Kidney (tissue), 14 donors: Measurements from ENCODE around the gene FAF1. TPM values are rescaled to one million over a fixed set of nuclear protein-coding genes. Genes with fewer than 3 reads are reported as not detected.

Source experiments
- DNase-seq, 5 donors: peaks; one replicate each; pipeline ENCODE4 v3.0.0-alpha.2; 2013 to 2020
- FAIRE-seq: peaks from 2 replicates; lab custom pipeline; 2012; peaks lifted over from hg19 to GRCh38; lab: Jason Lieb, UNC
- H3K27ac ChIP-seq, 2 donors: one replicate each; pipeline ENCODE4 v1.7.0; 2013; ENCODE audit warnings: low read depth in 2 of 2, low read length in 2 of 2, inconsistent platforms in 1 of 2
- H3K27me3 ChIP-seq: one replicate; pipeline ENCODE4 v1.7.1; 2013; ENCODE audit warnings: low read length, inconsistent platforms; ENCODE audit not compliant: control insufficient read depth, insufficient read depth
- H3K36me3 ChIP-seq, 3 donors: one replicate each; pipeline versions ENCODE4 v1.7.0 to v1.7.1; 2013; ENCODE audit warnings: low read length in 3 of 3, control low read depth in 1 of 3, inconsistent platforms in 1 of 3; ENCODE audit not compliant: insufficient read depth in 3 of 3, control insufficient read depth in 2 of 3
- H3K4me1 ChIP-seq, 3 donors: one replicate each; pipeline versions ENCODE4 v1.7.0 to v1.7.1; 2013; ENCODE audit warnings: low read length in 3 of 3, inconsistent platforms in 1 of 3, low read depth in 1 of 3; ENCODE audit not compliant: control insufficient read depth in 2 of 3, insufficient read depth in 2 of 3
- H3K4me3 ChIP-seq, 3 donors: one replicate each; pipeline versions ENCODE4 v1.7.0 to v1.8.1; 2013; ENCODE audit warnings: low read length in 3 of 3, control low read depth in 1 of 3, inconsistent platforms in 1 of 3
- H3K9ac ChIP-seq, 3 donors: one replicate each; pipeline versions ENCODE4 v1.7.0 to v1.7.1; 2013; ENCODE audit warnings: low read length in 3 of 3, control low read depth in 1 of 3, inconsistent platforms in 1 of 3
- H3K9me3 ChIP-seq, 3 donors: one replicate each; pipeline versions ENCODE4 v1.7.0 to v1.7.1; 2013; ENCODE audit warnings: low read length in 3 of 3, control low read depth in 1 of 3, inconsistent platforms in 1 of 3; ENCODE audit not compliant: control insufficient read depth in 2 of 3, insufficient read depth in 1 of 3
- intact Hi-C: fragments of 100-400 bp; cut with DNase I; formaldehyde crosslinking; loops from one replicate; pipeline ENCODE4 v1.11.1; 2022
- polyA plus RNA-seq: library from polyadenylated mRNA; stranded (reverse); fragments of 350-450 nt; fragmentation: Illumina TruSeq; extraction: RNeasy Lipid Tissue Mini Kit (QIAGEN cat#74804); gene quantifications from one replicate; pipeline ENCODE4 v1.2.3, GENCODE V29; 2014; ENCODE audit warnings: low read depth, low replicate concordance; ENCODE audit not compliant: insufficient read depth
- total RNA-seq: library from RNA; stranded (reverse); fragmentation: NEBNext Ultra II Directional; extraction: Animal tissue kit (Norgen Biotek cat#: 25700); gene quantifications from one replicate; pipeline ENCODE4 v1.2.1, GENCODE V29; 2021
- TF ChIP-seq, protein P1 (sequence below): IDR thresholded peaks from 3 replicates; pipeline ENCODE4 v1.5.1; 2012; ENCODE audit warnings: mild to moderate bottlenecking, moderate library complexity, borderline replicate concordance; ENCODE audit not compliant: insufficient read depth; ENCODE audit errors: extremely low read depth
- donor health status: control.
- donor health status: control.
- donor health status: control.
- donor health status: control.
- donor health status: control.
- donor health status: DM: yes; HTN: yes; CAD: no.
- donor health status: Normal renal cell carcinoma (clear cell type).

Gene FAF1
- total and polyA plus RNA-seq, 2 donors from 2014 or later, result 50.1 to 72.8 TPM

DNA sequence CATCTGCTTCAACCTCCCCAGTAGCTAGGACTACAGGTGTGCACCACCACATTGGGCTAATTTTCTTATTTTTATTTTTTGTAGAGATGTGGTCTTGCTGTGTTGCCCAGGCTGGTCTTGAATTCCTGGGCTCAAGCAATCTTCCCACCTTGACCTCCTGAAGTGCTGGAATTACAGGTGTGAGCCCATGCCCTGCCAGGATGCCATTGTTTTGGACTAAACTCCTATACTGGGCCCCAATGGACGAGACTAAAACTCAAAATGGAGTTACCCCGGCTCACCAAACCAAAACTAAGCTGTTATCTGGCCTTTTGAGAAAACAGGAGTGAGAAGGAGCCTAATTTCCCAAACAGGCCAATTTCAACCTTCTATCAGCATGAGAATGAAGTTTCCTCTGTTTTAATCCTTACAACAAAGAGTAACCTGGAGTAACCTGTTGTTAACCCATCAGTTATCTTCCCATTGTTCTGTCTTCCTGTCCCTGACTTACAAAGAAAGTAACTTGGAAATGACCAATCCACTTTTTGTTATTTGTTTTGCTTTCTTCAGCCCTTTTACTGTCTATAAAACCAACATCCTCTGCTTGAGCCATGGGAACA lies 566.4 kb downstream of the FAF1 start:
- FAIRE-seq (no peak), DNase-seq (no peak)
- Histone ChIP-seq H3K4me1 (no peaks in the 10 kb centered on the region), H3K36me3 (no peaks in the 10 kb centered on the region), H3K9me3 (peaks cover 0 to 4% (median 2%) of the 10 kb centered on the region in 3 donors), H3K27ac (no peak overlapping the region), H3K27me3 (no peaks in the 10 kb centered on the region), H3K9ac (no peak overlapping the region), H3K4me3 (no peak overlapping the region)
- intact Hi-C loops, result no loop called here
- TF ChIP-seq, protein P1, sequence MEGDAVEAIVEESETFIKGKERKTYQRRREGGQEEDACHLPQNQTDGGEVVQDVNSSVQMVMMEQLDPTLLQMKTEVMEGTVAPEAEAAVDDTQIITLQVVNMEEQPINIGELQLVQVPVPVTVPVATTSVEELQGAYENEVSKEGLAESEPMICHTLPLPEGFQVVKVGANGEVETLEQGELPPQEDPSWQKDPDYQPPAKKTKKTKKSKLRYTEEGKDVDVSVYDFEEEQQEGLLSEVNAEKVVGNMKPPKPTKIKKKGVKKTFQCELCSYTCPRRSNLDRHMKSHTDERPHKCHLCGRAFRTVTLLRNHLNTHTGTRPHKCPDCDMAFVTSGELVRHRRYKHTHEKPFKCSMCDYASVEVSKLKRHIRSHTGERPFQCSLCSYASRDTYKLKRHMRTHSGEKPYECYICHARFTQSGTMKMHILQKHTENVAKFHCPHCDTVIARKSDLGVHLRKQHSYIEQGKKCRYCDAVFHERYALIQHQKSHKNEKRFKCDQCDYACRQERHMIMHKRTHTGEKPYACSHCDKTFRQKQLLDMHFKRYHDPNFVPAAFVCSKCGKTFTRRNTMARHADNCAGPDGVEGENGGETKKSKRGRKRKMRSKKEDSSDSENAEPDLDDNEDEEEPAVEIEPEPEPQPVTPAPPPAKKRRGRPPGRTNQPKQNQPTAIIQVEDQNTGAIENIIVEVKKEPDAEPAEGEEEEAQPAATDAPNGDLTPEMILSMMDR, result no peak

Other genes with a start within 250 kb of the FAF1 start
- gene CDKN2C, start 10.0 kb upstream of the FAF1 start, total RNA-seq, result 12.5 TPM
- 16.6 TPM for gene CDKN2C, start 10.0 kb upstream of the FAF1 start, polyA plus RNA-seq
- gene C1orf185, start 142.0 kb upstream of the FAF1 start, total RNA-seq, result not detected
- gene C1orf185, start 142.0 kb upstream of the FAF1 start, polyA plus RNA-seq, result not detected